Glutamatergic neuron (in vitro differentiated cells): Measurements from ENCODE around the gene BBX. TPM values are rescaled to one million over a fixed set of nuclear protein-coding genes. Genes with fewer than 3 reads are reported as not detected.

Experiments
- DNase-seq: peaks from one replicate; pipeline ENCODE4 v3.0.0; 2022
- H3K27ac Mint-ChIP-seq: one replicate; pipeline ENCODE4 v1.8.0; 2020; ENCODE audit warnings: mild to moderate bottlenecking, mixed read lengths, inconsistent platforms; ENCODE audit not compliant: unreplicated experiment
- H3K27me3 Mint-ChIP-seq: one replicate; pipeline ENCODE4 v1.8.0; 2020; ENCODE audit warnings: mild to moderate bottlenecking, moderate library complexity, mixed read lengths, inconsistent platforms; ENCODE audit not compliant: unreplicated experiment
- H3K36me3 Mint-ChIP-seq: one replicate; pipeline ENCODE4 v1.8.0; 2020; ENCODE audit warnings: mild to moderate bottlenecking, mixed read lengths, inconsistent platforms; ENCODE audit not compliant: unreplicated experiment
- H3K4me1 Mint-ChIP-seq: one replicate; pipeline ENCODE4 v1.8.0; 2020; ENCODE audit warnings: mild to moderate bottlenecking, low read depth, mixed read lengths, inconsistent platforms; ENCODE audit not compliant: unreplicated experiment
- H3K4me3 Mint-ChIP-seq: one replicate; pipeline ENCODE4 v1.8.0; 2020; ENCODE audit warnings: mild to moderate bottlenecking, mixed read lengths, inconsistent platforms; ENCODE audit not compliant: unreplicated experiment
- H3K9me3 Mint-ChIP-seq: one replicate; pipeline ENCODE4 v1.8.0; 2020; ENCODE audit warnings: mild to moderate bottlenecking, moderate library complexity, mixed read lengths, inconsistent platforms; ENCODE audit not compliant: unreplicated experiment
- CTCF ChIP-seq: fragments of 200-600 bp; sonication (generic); IDR thresholded peaks from one replicate; pipeline ENCODE4 v1.5.0; 2021; ENCODE audit not compliant: partially characterized antibody, unreplicated experiment
- total RNA-seq: library from RNA; stranded (reverse); fragmentation: NEBNext Ultra II Directional; extraction: Animal tissue kit (Norgen Biotek cat#: 25700); gene quantifications from one replicate; pipeline ENCODE4 v1.2.1, GENCODE V29; 2021; ENCODE audit not compliant: unreplicated experiment

BBX gene
- total RNA-seq, 1 donor from 2014 or later = 71.0 TPM

- Mint-ChIP-seq H3K27me3 (no peaks in the 10 kb centered on the region), H3K27ac (no peak overlapping the region), H3K36me3 (no peaks in the 10 kb centered on the region), H3K4me1 (peaks cover 5% of the 10 kb centered on the region), H3K9me3 (no peaks in the 10 kb centered on the region), H3K4me3 (no peak overlapping the region)
- no peak for TF ChIP-seq CTCF
- no peak for DNase-seq
Measured at GRCh38 chr3:107718547-107718946, 195.8 kb downstream of the BBX start.

GRCh38 chr3:107727102-107727501 is 204.3 kb downstream of the BBX start:
- no peaks in the 10 kb centered on the region for H3K27me3 Mint-ChIP-seq
- TF ChIP-seq CTCF = no peak
- peak overlapping the region; percentile 39 for H3K27ac Mint-ChIP-seq

GRCh38 chr3:107729686-107730085 is 206.9 kb downstream of the BBX start:
- Mint-ChIP-seq H3K27me3 (no peaks in the 10 kb centered on the region), H3K4me1 (peaks cover 13% of the 10 kb centered on the region), H3K9me3 (no peaks in the 10 kb centered on the region), H3K36me3 (no peaks in the 10 kb centered on the region), H3K27ac (no peak overlapping the region), H3K4me3 (no peak overlapping the region)
- TF ChIP-seq CTCF = no peak
- DNase-seq = no peak

More at GRCh38 chr3:107727102-107727501, 204.3 kb downstream of the BBX start:
- DNase-seq = no peak
- Mint-ChIP-seq H3K4me3 (no peak overlapping the region), H3K4me1 (peaks cover 13% of the 10 kb centered on the region), H3K9me3 (no peaks in the 10 kb centered on the region), H3K36me3 (no peaks in the 10 kb centered on the region)

GRCh38 chr3:107734317-107734716 is 211.6 kb downstream of the BBX start:
- H3K27ac Mint-ChIP-seq = no peak overlapping the region
- no peak for DNase-seq
- H3K36me3 Mint-ChIP-seq = no peaks in the 10 kb centered on the region
- H3K4me1 Mint-ChIP-seq = peaks cover 8% of the 10 kb centered on the region
- TF ChIP-seq CTCF = no peak
- H3K9me3 Mint-ChIP-seq = no peaks in the 10 kb centered on the region
- no peak overlapping the region for H3K4me3 Mint-ChIP-seq
- H3K27me3 Mint-ChIP-seq = no peaks in the 10 kb centered on the region

- no peak for DNase-seq
- Mint-ChIP-seq H3K36me3 (no peaks in the 10 kb centered on the region), H3K9me3 (no peaks in the 10 kb centered on the region), H3K27me3 (no peaks in the 10 kb centered on the region), H3K4me3 (no peak overlapping the region), H3K4me1 (peaks cover 32% of the 10 kb centered on the region), H3K27ac (no peak overlapping the region)
- no peak for TF ChIP-seq CTCF
Measured at GRCh38 chr3:107737914-107738313, 215.2 kb downstream of the BBX start.
